Gastrocnemius medialis (tissue), 4 donors: ENCODE results near the gene BMPR1B.

ENCODE experiments used
- CTCF ChIP-seq, 5 experiments: fragments of 450-650 bp in 3 of 5; fragments of 200-600 bp in 2 of 5; sonication (generic) in 2 of 5; IDR thresholded peaks in 4 of 5; conservative IDR thresholded peaks in 1 of 5; 1 replicate in 4 of 5; 2 replicates in 1 of 5; pipeline ENCODE4 v1.5.1; 2016 to 2019; ENCODE audit warnings: antibody characterized with exemption in 5 of 5, mild to moderate bottlenecking in 3 of 5, moderate library complexity in 3 of 5
- POLR2A ChIP-seq, 2 donors: fragments of 450-650 bp; IDR thresholded peaks; one replicate each; pipeline ENCODE4 v1.6.1; 2017; ENCODE audit warnings: antibody characterized with exemption in 2 of 2, mild to moderate bottlenecking in 2 of 2, moderate library complexity in 2 of 2

- TF ChIP-seq CTCF (IDR thresholded peaks at IDR 0.05 in 4 of 5, conservative IDR thresholded peaks at IDR 0.05 in 1 of 5), result no peak
- TF ChIP-seq POLR2A (IDR thresholded peaks at IDR 0.05), result no peak
Observed at GRCh38 chr4:94759767-94760211, 2.0 kb downstream of the BMPR1B start.
